Measurements from ENCODE around the gene SPOCK1. TPM values are rescaled to one million over a fixed set of nuclear protein-coding genes. Genes with fewer than 3 reads are reported as not detected.

SPOCK1 gene
- total and polyA plus RNA-seq, 2 donors (not counting 3 experiments of a cell fraction or from before 2014, with no cell fraction given), result 144 to 280 TPM

- H4K20me1 ChIP-seq (replicated peaks; ENCODE audit: control insufficient read depth, extremely low read depth, insufficient read depth, low read length), result no peaks in the 10 kb centered on the region
- intact Hi-C loops (cut with micrococcal nuclease), result no loop called here
- FAIRE-seq, result no peak
- H3K9me3 ChIP-seq (replicated peaks; ENCODE audit: control insufficient read depth, insufficient read depth, low read length), result no peaks in the 10 kb centered on the region
- no TSS peak for BruUV-seq (replicated peaks)
- peaks cover 54% of the 10 kb centered on the region for H3K79me2 ChIP-seq (ENCODE audit: control insufficient read depth, insufficient read depth, low read length)
- CTCF ChIA-PET, result interaction anchor here (0.9 to 2.3 kb wide), 5 partner anchors 8 to 161 kb away, joined by 3 to 20 read pairs (median 4); no protein-coding TSS in a partner anchor
- POLR2A ChIA-PET, result no interaction called here
- no peak overlapping the region for H2AFZ ChIP-seq (ENCODE audit: low read depth, low read length)
- dilution Hi-C loops (cut with MboI; ENCODE audit: extremely low pct_ligation_motif_present, low sequenced_read_pairs), result no loop called here
- no peaks in the 10 kb centered on the region for H3K9me1 ChIP-seq (replicated peaks; ENCODE audit: control insufficient read depth, extremely low read depth, insufficient read depth, low read length)
- H3K4me1 ChIP-seq (ENCODE audit: control insufficient read depth, extremely low read depth, insufficient read depth, low read length), result peaks cover 5% of the 10 kb centered on the region
- H3K4me2 ChIP-seq (ENCODE audit: insufficient read depth, low read length), result no peak overlapping the region
- no peaks in the 10 kb centered on the region for H3K36me3 ChIP-seq (ENCODE audit: control insufficient read depth in 2 of 2, extremely low read depth in 1 of 2, insufficient read depth in 2 of 2, low read length in 2 of 2)
- no peaks in the 10 kb centered on the region for H3K27me3 ChIP-seq (ENCODE audit: control insufficient read depth in 2 of 2, insufficient read depth in 2 of 2, low read length in 2 of 2)
- TF ChIP-seq POLR2AphosphoS5 (IDR thresholded peaks at IDR 0.05; ENCODE audit: insufficient read depth, low read depth, low read length), result no peak
- no peak overlapping the region for H3K9ac ChIP-seq (replicated peaks; ENCODE audit: extremely low read depth, insufficient read depth, low read length)
- no peak overlapping the region for H3K4me3 ChIP-seq (replicated peaks in 1 of 3; ENCODE audit: insufficient read depth in 1 of 3, low read depth in 1 of 3, low read length in 3 of 3)
- no peak for DNase-seq (ENCODE audit: low read depth, low spot score)
- no peak overlapping the region for H3K27ac ChIP-seq (ENCODE audit: insufficient read depth, low read depth, low read length)
These were observed 162.5 kb downstream of the SPOCK1 start for GRCh38 chr5:137336565-137337120.

DNA sequence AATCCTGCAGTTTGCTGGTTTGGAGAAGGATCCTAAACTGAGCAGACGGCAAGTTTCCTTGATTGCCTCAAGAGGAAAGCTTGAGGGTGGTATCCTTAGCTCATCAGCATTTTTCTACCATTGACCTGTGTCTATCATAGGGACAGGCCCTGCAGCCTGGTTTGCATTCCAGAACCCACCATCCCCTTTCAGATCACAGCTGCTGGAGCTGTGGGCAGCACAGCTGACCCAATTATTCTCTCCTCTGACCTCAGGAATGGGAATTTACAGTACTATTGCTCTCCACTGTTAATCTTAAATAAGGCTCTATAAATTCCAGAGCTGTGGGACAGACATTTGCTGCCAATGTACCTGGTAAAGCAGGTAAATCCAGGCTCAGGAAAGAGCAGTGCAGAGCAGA, 163.0 kb downstream of the SPOCK1 start:
- Histone ChIP-seq H3K9me3 (replicated peaks; ENCODE audit: control insufficient read depth, insufficient read depth, low read length) (no peaks in the 10 kb centered on the region), H3K9ac (replicated peaks; ENCODE audit: extremely low read depth, insufficient read depth, low read length) (no peak overlapping the region), H4K20me1 (replicated peaks; ENCODE audit: control insufficient read depth, extremely low read depth, insufficient read depth, low read length) (no peaks in the 10 kb centered on the region), H2AFZ (ENCODE audit: low read depth, low read length) (no peak overlapping the region), H3K4me2 (ENCODE audit: insufficient read depth, low read length) (no peak overlapping the region), H3K36me3 (ENCODE audit: control insufficient read depth in 2 of 2, extremely low read depth in 1 of 2, insufficient read depth in 2 of 2, low read length in 2 of 2) (no peaks in the 10 kb centered on the region), H3K4me1 (ENCODE audit: control insufficient read depth, extremely low read depth, insufficient read depth, low read length) (peaks cover 2% of the 10 kb centered on the region), H3K79me2 (ENCODE audit: control insufficient read depth, insufficient read depth, low read length) (peaks cover 54% of the 10 kb centered on the region), H3K4me3 (replicated peaks in 1 of 3; ENCODE audit: insufficient read depth in 1 of 3, low read depth in 1 of 3, low read length in 3 of 3) (no peak overlapping the region), H3K9me1 (replicated peaks; ENCODE audit: control insufficient read depth, extremely low read depth, insufficient read depth, low read length) (no peaks in the 10 kb centered on the region), H3K27ac (ENCODE audit: insufficient read depth, low read depth, low read length) (no peak overlapping the region), H3K27me3 (ENCODE audit: control insufficient read depth in 2 of 2, insufficient read depth in 2 of 2, low read length in 2 of 2) (no peaks in the 10 kb centered on the region)
- no peak for TF ChIP-seq POLR2AphosphoS5 (IDR thresholded peaks at IDR 0.05; ENCODE audit: insufficient read depth, low read depth, low read length)
- no peak for TF ChIP-seq CTCF (IDR thresholded peaks at IDR 0.05; ENCODE audit: extremely low read depth in 1 of 2, insufficient read depth in 1 of 2, low read depth in 1 of 2, low read length in 2 of 2)
- TF ChIP-seq EZH2 (IDR thresholded peaks at IDR 0.05; ENCODE audit: borderline replicate concordance, low read depth, low read length, severe bottlenecking), result no peak
- no peak for TF ChIP-seq MAX (IDR thresholded peaks at IDR 0.05; ENCODE audit: insufficient read depth, insufficient read length)
- no peak for TF ChIP-seq GATA2 (IDR thresholded peaks at IDR 0.05; ENCODE audit: insufficient read depth, insufficient read length, low read depth, low read length)
- TF ChIP-seq FOS (IDR thresholded peaks at IDR 0.05; ENCODE audit: borderline replicate concordance, insufficient read depth, low read length), result no peak
- TF ChIP-seq POLR2A (IDR thresholded peaks at IDR 0.05; ENCODE audit: low read depth, low read length), result no peak
- no peak for TF ChIP-seq JUN (IDR thresholded peaks at IDR 0.05; ENCODE audit: borderline replicate concordance, insufficient read depth, insufficient read length, low read depth)
- no peak for TF ChIP-seq MYC (IDR thresholded peaks at IDR 0.05; ENCODE audit: low read depth, low read length)
- no peak for DNase-seq (ENCODE audit: low read depth, low spot score)
- intact Hi-C loops (cut with micrococcal nuclease), result no loop called here
- ChIA-PET POLR2A (no interaction called here), CTCF (interaction anchor here (0.9 to 2.3 kb wide), 5 partner anchors 9 to 162 kb away, joined by 3 to 20 read pairs (median 4); no protein-coding TSS in a partner anchor)
- BruUV-seq (replicated peaks), result no TSS peak
- FAIRE-seq, result no peak
- dilution Hi-C loops (cut with MboI; ENCODE audit: extremely low pct_ligation_motif_present, low sequenced_read_pairs), result no loop called here

Data from endothelial cell of umbilical vein (primary cell).